ENCODE measurements around the gene ZNF124.
"Not testable (repeated sequence)": the region's sequence is repeated elsewhere in the genome, so short reads cannot be mapped to it uniquely, and the experiment has no call there.

ZNF124 gene

DNA sequence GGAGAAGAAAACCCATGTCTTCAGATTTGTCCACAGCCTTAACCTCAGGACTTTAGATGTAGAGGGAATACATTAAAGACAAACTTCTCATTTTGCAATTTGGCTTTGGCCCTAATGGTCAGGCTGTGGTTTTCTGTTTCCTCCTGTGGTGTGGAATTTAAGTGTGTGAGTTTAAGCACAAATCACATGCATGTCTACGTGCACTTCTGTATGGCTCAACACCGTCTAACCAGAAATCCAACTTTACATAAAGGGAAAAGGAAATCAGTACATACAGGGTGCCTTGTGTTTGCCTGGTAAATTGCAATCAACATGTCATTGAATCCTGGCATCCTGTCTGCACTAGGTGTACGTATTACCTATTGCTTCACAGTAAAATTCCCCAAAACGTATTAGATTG lies 1.2 kb upstream of the ZNF124 start:
- DNase-seq (ENCODE audit: low read depth in 2 of 2) = no peak

DNA sequence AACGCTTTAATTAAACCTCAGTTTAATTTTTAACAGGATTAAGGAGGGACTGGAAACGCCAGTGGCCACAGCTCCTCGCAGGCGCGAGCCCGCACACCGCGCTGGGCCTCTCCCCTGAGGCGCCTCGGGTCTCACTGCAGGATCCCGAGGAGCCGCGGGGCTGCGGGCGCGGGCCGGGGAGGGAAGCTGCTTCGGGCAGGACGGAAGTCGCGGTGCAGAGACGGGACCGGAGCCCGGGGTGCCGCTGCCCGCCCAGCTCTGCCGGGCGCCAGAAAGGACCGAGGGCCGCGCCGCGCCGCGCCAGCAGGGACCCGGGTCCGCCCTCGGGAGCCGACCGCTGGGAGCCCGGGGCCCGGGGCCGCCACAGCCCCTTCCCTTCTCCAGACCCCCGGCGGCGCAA lies 377 bp downstream of the ZNF124 start:
- DNase-seq (ENCODE audit: low read depth in 2 of 2) = not testable (repeated sequence)

DNA sequence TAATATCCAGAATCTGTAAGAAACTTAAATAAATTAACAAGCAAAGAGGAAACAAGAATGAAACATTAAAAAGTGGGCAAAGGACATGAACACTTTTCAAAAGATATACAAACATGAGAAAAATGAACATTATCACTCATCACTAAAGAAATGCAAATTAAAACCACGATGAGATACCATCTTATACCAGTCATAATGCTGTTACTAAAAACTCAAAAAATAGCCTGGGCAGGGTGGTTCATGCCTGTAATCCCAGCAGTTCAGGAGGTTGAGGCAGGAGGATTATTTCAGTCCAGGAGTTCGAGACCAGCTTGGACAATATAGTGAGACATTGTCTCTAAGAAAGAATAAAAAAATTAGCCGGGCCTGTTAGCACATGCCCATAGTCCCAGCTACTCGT lies 6.1 kb downstream of the ZNF124 start:
- DNase-seq (ENCODE audit: low read depth in 2 of 2) = no peak

DNA sequence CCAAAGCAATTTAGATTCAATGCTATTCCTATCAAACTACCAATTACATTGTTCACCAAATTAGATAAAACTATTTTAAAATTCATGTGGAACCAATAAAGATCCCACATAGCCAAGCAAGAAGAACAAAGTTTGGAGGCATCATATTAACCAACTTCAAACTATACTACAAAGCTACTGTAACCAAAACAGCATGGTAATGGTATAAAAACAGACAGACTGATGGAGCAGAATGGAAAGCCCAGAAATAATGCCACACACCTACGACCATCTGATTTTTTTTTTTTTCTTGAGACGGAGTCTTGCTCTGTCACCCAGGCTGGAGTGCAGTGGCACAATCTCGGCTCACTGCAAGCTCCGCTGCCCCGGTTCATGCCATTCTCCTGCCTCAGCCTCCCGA lies 7.1 kb downstream of the ZNF124 start:
- DNase-seq (ENCODE audit: low read depth in 2 of 2) = no peak

DNA sequence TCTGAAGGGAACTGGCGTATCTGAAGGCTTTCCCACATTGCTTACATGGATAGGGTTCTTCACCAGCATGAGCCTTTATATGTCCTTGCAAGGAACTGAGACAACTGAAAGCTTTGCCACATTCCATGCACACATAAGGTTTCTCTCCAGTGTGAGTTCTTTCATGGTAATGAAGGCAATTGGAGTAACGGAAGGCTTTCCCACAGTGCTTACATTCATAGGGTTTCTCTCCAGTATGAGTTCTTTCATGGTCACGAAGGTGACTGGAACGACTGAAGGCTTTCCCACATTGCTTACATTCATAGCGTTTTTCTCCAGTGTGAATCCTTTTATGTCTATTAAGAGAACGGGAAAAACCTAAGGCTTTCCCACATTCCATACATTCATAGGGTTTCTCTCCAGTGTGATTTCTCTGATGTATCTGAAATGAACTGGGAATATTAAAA lies 15.0 kb downstream of the ZNF124 start:
- no peak for DNase-seq (ENCODE audit: low read depth in 2 of 2)

DNA sequence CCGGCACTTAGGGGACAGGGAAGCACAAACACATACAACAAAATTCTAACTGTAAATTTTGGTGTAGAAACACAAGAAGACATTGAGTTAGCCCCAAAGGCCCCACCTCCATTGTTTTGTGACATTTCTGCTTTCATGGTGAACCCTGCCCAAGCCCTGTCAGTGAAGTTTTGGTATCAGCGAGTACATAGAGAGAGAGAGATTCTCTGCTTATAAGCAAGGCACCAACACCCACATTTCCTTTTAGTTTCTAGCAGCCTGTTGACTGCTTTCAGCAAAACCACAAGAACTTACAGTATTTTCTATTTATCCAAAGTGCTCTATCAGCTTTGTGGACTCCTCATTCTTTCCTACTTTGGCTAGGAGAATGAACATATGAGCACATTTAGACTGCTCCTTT lies 24.0 kb downstream of the ZNF124 start:
- no peak for DNase-seq (ENCODE audit: low read depth in 2 of 2)

DNA sequence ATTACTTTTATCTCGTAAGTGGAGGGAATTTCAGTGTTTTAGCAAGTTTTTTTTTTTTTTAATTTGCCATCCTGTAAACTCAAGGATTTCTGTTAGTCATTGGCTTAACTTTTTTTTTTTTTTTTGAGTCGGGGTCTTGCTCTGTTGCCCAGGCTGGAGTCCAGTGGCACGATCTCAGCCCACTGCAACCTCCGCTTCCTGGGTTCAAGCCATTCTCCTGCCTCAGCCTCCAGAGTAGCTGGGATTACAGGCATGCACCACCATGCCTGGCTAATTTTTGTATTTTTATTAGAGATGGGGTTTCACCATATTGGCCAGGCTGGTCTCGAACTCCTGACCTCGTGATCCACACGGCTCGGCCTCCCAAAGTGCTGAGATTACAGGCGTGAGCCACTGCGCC lies 24.7 kb downstream of the ZNF124 start:
- not testable (repeated sequence) for DNase-seq (ENCODE audit: low read depth in 2 of 2)

DNA sequence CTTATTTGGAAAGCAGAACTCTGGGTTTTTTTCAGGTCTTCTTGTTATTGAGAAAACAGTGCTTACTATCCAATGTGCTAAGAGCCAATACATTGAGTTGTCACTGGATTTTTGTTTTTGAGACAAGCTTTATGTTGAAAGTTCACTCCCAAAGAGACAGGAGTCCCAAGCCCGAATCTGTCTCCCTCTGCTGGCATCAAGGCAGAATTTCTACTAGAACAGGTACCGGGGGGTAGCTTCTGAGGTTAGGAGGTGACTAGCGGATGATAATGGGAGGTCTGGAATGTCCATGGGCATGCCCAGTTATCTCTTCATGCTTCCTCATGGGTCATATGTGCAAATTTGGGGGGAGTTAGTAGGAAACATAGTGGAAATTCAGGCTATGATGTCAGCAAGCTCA lies 25.1 kb downstream of the ZNF124 start:
- no peak for DNase-seq (ENCODE audit: low read depth in 2 of 2)

DNA sequence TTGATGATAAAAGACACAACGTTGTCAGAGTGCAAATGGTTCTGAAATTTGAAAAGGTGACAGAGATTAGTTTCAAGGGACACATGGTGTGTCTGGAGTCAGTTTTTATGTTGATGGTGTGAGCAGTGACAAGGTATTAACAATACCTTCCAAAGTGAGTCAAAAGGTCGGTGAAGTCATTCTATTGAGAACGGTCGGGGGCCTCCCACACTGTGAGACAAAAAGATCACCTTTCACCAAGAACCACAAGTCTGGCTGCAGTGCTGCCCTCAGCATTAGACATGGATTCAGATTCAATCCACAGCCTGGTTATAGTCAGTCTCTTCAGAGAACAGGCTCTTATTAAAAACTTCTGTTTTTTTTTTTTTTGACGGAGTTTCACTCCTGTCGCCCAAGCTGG lies 26.5 kb downstream of the ZNF124 start:
- no peak for DNase-seq (ENCODE audit: low read depth in 2 of 2)

DNA sequence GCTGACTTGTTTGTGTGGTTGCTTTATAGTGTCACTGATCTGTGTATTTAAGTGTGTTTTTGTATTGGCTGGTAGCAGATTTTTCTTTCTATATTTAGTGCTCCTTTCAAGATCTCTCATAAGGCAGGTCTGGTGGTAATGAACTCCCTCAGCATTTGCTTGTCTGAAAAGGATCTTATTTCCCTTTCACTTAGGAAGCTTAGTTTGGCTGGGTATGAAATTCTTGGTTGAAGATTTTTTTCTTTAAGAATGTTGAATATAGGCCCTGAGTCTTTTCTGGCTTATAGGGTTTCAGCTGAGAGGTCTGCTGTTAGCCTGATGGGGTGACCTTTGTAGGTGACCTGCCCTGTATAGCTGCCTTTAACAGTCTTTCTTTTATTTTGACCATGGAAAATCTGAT lies 32.3 kb downstream of the ZNF124 start:
- not testable (repeated sequence) for DNase-seq (ENCODE audit: low read depth in 2 of 2)

DNA sequence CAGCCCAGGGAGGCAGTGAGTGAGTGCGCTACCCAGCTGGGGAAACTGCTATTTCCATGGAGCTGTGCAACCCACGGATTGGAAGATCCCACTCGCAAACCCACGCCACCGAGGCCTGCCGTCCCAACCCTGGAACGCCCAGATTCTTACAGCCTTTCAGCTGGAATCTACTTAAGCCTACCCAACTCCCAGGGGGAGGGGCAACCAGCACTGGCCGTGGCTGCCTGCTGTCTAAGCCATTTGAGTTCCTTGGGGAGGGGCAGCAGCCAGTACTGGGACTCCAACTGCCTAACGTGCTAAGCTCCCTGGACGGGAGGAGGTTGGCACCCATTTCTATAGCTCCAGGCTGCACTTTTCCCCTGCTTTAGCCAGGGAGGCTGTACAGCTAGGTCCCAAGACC lies 40.6 kb downstream of the ZNF124 start:
- no peak for DNase-seq (ENCODE audit: low read depth in 2 of 2)

DNA sequence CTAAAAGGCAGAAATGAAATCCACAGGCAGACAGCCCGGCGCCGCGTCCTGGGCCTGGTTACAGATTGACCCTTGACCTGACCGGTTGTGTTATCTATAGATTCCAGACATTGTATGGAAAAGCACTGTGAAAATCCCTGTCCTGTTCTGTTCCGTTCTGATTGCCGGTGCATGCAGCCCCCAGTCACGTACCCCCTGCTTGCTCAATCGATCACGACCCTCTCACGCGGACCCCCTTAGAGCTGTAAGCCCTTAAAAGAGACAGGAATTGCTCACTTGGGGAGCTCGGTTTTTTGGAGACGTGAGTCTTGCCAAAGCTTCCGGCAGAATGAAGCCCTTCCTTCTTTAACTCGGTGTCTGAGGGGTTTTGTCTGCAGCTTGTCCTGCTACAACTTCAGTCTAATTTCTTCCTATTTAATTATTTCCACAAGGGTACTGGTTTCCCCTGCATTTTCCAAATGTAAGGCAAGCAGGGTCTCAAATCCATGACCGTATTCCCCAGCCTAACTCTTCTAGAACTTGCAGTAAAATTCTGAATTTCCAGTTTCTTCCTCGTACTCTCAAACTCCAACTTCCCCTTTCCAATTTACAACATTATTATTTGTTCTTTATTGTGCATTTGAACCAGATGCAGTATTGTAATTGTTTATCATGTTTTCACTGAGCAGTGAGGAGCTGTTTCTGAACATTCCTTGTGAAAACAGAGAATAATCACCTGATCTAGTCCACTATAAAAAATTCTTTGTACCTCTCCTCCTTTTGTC lies 44.1 kb downstream of the ZNF124 start:
- not testable (repeated sequence) for DNase-seq (ENCODE audit: low read depth in 2 of 2)

DNA sequence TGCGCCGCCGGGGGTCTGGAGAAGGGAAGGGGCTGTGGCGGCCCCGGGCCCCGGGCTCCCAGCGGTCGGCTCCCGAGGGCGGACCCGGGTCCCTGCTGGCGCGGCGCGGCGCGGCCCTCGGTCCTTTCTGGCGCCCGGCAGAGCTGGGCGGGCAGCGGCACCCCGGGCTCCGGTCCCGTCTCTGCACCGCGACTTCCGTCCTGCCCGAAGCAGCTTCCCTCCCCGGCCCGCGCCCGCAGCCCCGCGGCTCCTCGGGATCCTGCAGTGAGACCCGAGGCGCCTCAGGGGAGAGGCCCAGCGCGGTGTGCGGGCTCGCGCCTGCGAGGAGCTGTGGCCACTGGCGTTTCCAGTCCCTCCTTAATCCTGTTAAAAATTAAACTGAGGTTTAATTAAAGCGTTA lies 45.2 kb downstream of the ZNF124 start:
- not testable (repeated sequence) for DNase-seq (ENCODE audit: low read depth in 2 of 2)

DNA sequence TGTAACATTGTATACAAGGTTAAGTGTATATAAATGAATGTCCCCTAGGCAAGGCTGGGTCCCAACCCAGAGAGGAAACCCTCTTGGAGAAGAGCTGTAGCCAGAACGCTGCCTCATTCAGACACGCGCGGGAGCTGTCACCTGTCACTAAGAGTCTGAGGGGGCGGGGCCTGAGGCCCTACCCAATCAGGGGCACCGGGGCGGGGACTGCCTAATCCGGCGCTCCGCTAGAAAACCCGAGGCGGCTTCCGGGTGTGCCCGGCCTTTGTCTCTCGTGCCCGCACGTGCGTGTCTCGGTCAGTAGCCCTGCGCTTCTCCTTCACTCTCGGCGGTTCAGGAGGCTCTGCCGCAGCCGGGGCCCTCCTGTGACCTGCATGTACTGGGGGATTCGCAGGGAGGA lies 45.7 kb downstream of the ZNF124 start:
- DNase-seq (ENCODE audit: low read depth in 2 of 2) = not testable (repeated sequence)

DNA sequence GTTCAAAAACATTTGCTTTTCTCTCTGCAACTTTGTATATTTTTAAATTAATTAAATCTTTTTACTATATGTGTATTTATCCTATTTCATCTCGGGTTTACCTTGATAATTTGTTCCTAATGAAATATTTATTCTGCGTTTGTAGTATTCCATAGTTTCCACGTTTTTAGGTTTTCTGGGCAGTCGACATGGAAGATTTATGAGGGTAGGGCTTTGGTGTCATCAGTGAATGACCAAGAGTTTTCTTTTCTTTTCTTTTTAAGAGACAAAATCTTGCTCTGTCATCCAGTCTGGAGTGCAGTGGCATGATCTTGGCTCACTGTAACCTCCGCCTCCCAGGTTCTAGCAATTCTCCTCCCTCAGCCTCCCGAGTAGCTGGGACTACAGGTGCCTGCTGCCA lies 50.4 kb downstream of the ZNF124 start:
- no peak for DNase-seq (ENCODE audit: low read depth in 2 of 2)

DNA sequence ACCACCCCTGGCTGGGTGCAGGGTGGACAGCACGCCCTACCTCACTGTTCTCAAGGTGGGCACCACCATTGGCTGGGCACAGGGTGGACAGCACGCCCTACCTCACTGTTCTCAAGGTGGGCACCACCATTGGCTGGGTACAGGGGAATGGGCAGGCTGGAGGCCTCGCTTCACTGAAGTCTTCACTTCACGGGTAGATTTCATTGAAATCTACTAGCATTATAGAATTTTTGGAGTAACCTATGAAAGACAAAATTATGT lies 51.5 kb downstream of the ZNF124 start:
- not testable (repeated sequence) for DNase-seq (ENCODE audit: low read depth in 2 of 2)

DNA sequence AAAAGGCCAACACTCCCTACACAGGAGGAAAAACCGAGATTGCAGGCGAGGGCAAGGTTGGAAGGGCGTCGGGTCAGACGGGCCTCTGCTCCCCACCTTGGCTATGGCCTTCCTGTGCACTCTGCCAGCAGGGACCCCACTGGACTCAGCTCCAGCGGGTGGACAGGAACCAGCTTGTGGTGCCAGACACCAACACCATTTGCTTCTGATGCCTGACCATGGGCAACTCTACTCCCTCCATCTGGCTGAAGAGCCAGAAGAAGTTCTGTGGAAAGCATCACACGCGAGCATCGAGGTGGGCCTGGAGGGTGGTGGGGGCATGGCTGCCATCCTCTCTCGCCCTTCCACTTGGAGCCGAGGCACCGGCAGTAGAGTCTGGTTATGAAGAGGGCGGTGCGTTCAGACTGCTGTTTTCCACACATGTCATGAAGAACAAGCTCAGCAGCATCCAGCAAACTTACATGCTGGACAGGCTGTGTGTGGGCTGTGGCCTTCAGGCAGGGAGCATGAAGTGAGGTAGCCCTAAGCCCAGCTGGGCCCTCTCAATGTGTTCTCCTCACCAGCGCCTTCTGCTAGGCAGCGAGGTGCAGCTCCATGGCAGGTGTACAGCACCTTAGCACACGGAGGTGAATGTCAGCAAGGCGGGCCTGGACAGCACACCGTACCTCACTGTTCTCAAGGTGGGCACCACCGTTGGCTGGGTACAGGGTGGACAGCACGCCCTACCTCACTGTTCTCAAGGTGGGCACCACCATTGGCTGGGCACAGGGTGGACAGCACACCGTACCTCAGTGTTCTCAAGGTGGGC lies 52.0 kb downstream of the ZNF124 start:
- DNase-seq (ENCODE audit: low read depth in 2 of 2) = no peak

DNA sequence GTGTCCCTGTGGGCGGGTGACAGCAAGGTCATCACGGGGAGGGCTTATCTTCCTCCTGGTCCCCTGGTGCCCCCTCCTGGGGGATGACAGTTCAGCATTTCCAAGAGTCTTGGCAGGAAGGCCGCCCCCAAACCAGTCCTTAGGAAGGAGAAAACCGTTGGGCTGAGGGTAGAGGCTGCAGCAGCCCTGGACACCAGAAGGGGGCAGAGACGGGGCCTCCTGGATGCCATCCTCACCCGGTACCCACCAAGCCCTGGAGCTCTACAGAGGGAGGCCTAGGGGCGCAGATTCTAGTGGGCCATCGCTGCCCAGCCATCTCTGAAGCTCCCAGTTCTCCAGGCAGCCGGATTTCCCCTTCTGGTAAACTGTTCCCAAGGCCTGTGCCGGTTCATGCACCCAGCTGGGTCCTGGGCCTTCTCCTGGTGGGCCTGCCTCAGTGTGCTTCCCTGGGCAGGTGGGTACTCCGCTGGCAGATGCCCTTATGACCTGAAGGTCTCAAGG lies 52.8 kb downstream of the ZNF124 start:
- DNase-seq (ENCODE audit: low read depth in 2 of 2) = no peak

DNA sequence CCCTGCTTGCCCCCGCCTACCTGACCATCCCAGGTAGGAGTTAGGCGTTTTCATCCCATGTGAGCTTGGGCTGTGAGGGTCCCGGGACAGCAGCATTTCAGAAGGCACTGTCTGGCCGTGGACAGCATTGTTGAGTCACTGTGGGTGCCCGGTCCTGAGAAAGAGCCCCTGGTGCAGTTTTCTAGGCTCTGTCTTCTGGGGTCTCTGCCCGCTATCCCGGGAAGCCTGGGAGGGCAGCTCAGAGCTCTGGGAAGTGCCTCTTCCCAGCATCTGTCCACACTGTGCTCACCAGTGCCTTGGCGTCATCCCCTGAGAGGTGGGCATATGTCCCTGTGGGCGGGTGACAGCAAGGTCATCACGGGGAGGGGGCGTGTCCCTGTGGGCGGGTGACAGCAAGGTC lies 56.3 kb downstream of the ZNF124 start:
- DNase-seq (ENCODE audit: low read depth in 2 of 2) = no peak

DNA sequence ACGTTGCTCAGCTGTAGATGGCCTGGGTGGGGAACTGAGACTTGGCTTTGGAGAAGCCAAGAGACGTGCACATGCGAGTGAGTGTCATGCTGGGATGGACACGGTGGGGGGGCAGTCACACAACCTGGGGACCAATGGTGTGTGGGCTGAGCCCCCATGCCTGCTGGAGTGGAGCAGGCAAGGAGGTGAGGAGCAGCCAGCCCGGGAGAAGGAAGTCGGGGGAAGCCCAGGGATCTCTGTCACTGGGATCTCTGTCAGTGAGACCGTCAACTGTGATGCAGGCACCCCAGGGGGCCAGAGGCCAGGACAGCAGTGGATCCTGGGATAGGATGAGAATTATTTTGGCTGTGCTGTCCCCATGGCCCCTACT lies 56.7 kb downstream of the ZNF124 start:
- no peak for DNase-seq (ENCODE audit: low read depth in 2 of 2)

DNA sequence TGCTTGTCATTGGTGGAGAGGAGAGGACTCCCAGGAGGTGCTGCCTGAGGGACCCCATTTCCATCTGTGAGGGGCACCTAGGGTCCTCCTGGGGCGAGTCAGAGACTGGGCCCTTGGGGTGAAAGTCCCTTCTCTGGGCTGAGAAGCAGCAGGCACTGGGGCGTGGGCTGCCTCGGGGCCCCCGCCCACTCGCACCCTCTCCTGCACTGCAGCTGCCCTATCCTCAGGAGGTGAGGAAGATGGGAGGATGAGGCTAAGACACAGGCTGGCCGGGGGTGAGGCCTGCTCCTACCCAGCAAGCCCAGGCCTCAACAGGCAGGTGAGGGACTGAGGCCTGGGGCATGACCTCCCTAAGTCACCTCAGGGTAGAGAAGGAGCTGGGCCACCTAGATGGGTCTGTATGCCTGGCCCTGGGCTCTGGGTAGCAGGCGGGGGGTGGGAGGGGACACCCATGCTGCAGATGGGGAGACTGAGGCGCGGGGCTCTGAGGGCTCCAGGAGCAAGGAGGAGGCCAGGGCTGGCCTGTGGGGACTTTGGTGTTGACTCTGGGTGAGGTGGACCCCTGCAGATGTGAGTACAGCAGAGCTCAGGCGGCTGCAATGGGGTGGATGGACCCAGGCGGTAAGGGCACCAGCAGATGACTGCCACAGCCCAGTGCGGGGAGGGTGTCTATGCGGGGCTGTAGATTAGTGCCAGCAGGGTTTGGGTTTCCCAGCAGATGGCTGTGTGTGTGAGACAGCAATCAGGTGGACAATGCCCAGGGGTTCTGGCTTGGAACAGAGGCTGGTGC lies 57.3 kb downstream of the ZNF124 start:
- DNase-seq (ENCODE audit: low read depth in 2 of 2) = no peak

DNA sequence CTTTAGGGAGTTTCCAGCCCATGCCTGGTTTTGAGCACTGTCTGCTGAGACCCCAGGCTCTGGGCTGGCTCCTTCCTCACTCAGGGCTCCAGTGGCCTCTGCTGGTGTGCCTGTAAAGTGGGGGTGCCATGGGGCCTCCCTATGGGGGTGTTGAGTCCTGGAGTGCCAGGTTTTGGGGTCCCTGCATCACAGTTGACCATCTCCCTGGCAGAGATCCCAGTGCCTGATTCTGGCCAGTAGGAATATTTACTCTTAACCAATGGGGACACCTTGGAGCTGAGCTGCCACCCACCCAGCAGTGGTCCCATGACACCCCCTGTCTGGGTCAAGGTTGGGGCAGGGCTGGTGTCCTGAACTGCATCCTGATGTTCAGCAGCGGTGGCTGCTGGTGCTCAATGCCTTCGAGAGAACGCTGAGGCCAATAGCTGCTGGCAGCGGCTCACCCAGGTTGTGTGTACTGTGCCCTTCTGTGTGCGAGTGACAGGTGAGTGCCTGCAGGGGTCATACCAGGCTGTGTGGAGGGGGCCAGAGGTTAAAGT lies 58.0 kb downstream of the ZNF124 start:
- no peak for DNase-seq (ENCODE audit: low read depth in 2 of 2)

All from stimulated activated CD8-positive, alpha-beta memory T cell treated with anti-CD3 and anti-CD28 coated beads, Interleukin-2, amount 100 ng/mL, for 1 hour (primary cell).